Activated CD4-positive, alpha-beta T cell treated with anti-CD3 and anti-CD28 coated beads, Interleukin-2, amount 50 U/mL, for 1 hour (primary cell): Measurements from ENCODE around the gene C5AR2.

Source experiments
- DNase-seq: peaks from one replicate; pipeline ENCODE4 v3.0.0-alpha.2; 2020

C5AR2 gene

GRCh38 chr19:47390533-47391488 is 58.8 kb downstream of the C5AR2 start:
- no peak for DNase-seq

- DNase-seq = peak; percentile 85
Observed at GRCh38 chr19:47391510-47392223, 59.7 kb downstream of the C5AR2 start.
